Stimulated activated CD8-positive, alpha-beta memory T cell treated with anti-CD3 and anti-CD28 coated beads, Interleukin-7, amount 100 ng/mL, for 1 hour (primary cell): Measurements from ENCODE around the gene PTPN13.

Experiments
- DNase-seq, 2 donors: peaks; one replicate each; pipeline ENCODE4 v3.0.0-alpha.2; 2020; ENCODE audit warnings: low read depth in 2 of 2

PTPN13 gene

GRCh38 chr4:86818841-86819240 is 224.7 kb downstream of the PTPN13 start:
- no peak for DNase-seq

- DNase-seq, result no peak
Measured at GRCh38 chr4:86819561-86819960, 225.4 kb downstream of the PTPN13 start.

- no peak for DNase-seq
Measured at GRCh38 chr4:86821151-86821550, 227.0 kb downstream of the PTPN13 start.

- DNase-seq, result no peak
Measured at GRCh38 chr4:86822136-86822535, 228.0 kb downstream of the PTPN13 start.

GRCh38 chr4:86825511-86825910 is 231.4 kb downstream of the PTPN13 start:
- DNase-seq, result no peak

GRCh38 chr4:86831262-86832130 is 237.4 kb downstream of the PTPN13 start:
- no peak for DNase-seq

- no peak for DNase-seq
Measured at GRCh38 chr4:86833615-86834014, 239.5 kb downstream of the PTPN13 start.

GRCh38 chr4:86834901-86835300 is 240.8 kb downstream of the PTPN13 start:
- DNase-seq, result no peak

GRCh38 chr4:86835677-86836076 is 241.6 kb downstream of the PTPN13 start:
- DNase-seq, result no peak

- no peak for DNase-seq
Measured at GRCh38 chr4:86837691-86838503, 243.8 kb downstream of the PTPN13 start.

- no peak for DNase-seq
Measured at GRCh38 chr4:86840858-86841257, 246.7 kb downstream of the PTPN13 start.

GRCh38 chr4:86841309-86841708 is 247.2 kb downstream of the PTPN13 start:
- no peak for DNase-seq

GRCh38 chr4:86845593-86845992 is 251.5 kb downstream of the PTPN13 start:
- DNase-seq, result no peak

- DNase-seq, result no peak
Measured at GRCh38 chr4:86846921-86847320, 252.8 kb downstream of the PTPN13 start.

GRCh38 chr4:86847571-86847970 is 253.5 kb downstream of the PTPN13 start:
- DNase-seq, result no peak

- DNase-seq, result no peak
Measured at GRCh38 chr4:86848136-86848535, 254.0 kb downstream of the PTPN13 start.

GRCh38 chr4:86848732-86849619 is 254.9 kb downstream of the PTPN13 start, which contains the start of gene SLC10A6:
Gene SLC10A6 (minus strand): TSS chr4:86849384. CDS start chr4:86849115, 269 bp downstream.
- DNase-seq, result no peak

- no peak for DNase-seq
Measured at GRCh38 chr4:86853209-86853608, 259.1 kb downstream of the PTPN13 start.

- DNase-seq, result no peak
Measured at GRCh38 chr4:86855572-86855971, 261.5 kb downstream of the PTPN13 start.

- DNase-seq, result no peak
Measured at GRCh38 chr4:86856896-86857295, 262.8 kb downstream of the PTPN13 start.

- no peak for DNase-seq
Measured at GRCh38 chr4:86857341-86858052, 263.4 kb downstream of the PTPN13 start.
